ENCODE results near the gene AIM2. TPM values are rescaled to one million over a fixed set of nuclear protein-coding genes. Genes with fewer than 3 reads are reported as not detected.
A peak's percentile ranks its signal among the peaks of the same experiment; 100 is the strongest.

Gene AIM2
- polyA plus RNA-seq, 3 donors: 6.1 to 9.8 (median 9.0) TPM

- H3K4me3 Mint-ChIP-seq: no peak overlapping the region
Observed at GRCh38 chr1:159025043-159025442, 51.5 kb downstream of the AIM2 start.

GRCh38 chr1:159023723-159024122, 52.8 kb downstream of the AIM2 start:
- peaks cover 83 to 96% of the 10 kb centered on the region in 2 donors for H3K36me3 Mint-ChIP-seq
- H2AFZ ChIP-seq (ENCODE audit: insufficient read depth, low read depth, low read length, poor library complexity, severe bottlenecking): no peak overlapping the region
- peaks cover 0 to 9% of the 10 kb centered on the region in 2 donors for H3K4me1 ChIP-seq (ENCODE audit: control insufficient read depth in 1 of 2, insufficient read depth in 2 of 2, low read length in 2 of 2)
- intact Hi-C loops (cut with micrococcal nuclease): no loop called here
- H3K9ac ChIP-seq (ENCODE audit: insufficient read depth, low read length, poor library complexity, severe bottlenecking): no peak overlapping the region
- peaks cover 100% of the 10 kb centered on the region for H4K20me1 ChIP-seq (ENCODE audit: insufficient read depth, low read length)
- H3K27me3 Mint-ChIP-seq (ENCODE audit: low read depth in 3 of 3): no peaks in the 10 kb centered on the region
- DNase-seq: no peak
- no peak overlapping the region for H3K27ac ChIP-seq (ENCODE audit: low read depth in 1 of 2, low read length in 2 of 2)
- H3K9me3 Mint-ChIP-seq: peaks cover 0 to 4% (median 0%) of the 10 kb centered on the region in 7 donors
- peaks cover 41% of the 10 kb centered on the region for H3K4me1 Mint-ChIP-seq
- TF ChIP-seq CTCF (IDR thresholded peaks at IDR 0.05): no peak
- no peak overlapping the region for H3K4me2 ChIP-seq (replicated peaks; ENCODE audit: extremely low read depth, low read length, poor library complexity, severe bottlenecking)
- H3K36me3 ChIP-seq (replicated peaks in 1 of 2; ENCODE audit: control insufficient read depth in 1 of 2, insufficient read depth in 2 of 2, low read length in 2 of 2): peaks cover 62 to 91% of the 10 kb centered on the region in 2 donors
- no peak overlapping the region for H3K4me3 Mint-ChIP-seq
- H3K27ac Mint-ChIP-seq: no peak overlapping the region
- WGBS (ENCODE audit: insufficient coverage): 100% methylated on average over 2 of the region's 10 CpGs
- H3K79me2 ChIP-seq (ENCODE audit: insufficient read depth, low read length): peaks cover 97% of the 10 kb centered on the region
- H3K27me3 ChIP-seq (ENCODE audit: control insufficient read depth in 2 of 2, insufficient read depth in 2 of 2, low read length in 2 of 2): no peaks in the 10 kb centered on the region
- H3K9me3 ChIP-seq (replicated peaks in 1 of 2; ENCODE audit: control insufficient read depth in 1 of 2, insufficient read depth in 1 of 2, low read length in 2 of 2): no peaks in the 10 kb centered on the region
- H3K4me3 ChIP-seq (replicated peaks in 1 of 3; ENCODE audit: low read depth in 2 of 3, low read length in 3 of 3): no peak overlapping the region

More at GRCh38 chr1:159025043-159025442, 51.5 kb downstream of the AIM2 start:
- TF ChIP-seq CTCF (IDR thresholded peaks at IDR 0.05): no peak
- Histone ChIP-seq H3K9me3 (replicated peaks in 1 of 2; ENCODE audit: control insufficient read depth in 1 of 2, insufficient read depth in 1 of 2, low read length in 2 of 2) (no peaks in the 10 kb centered on the region), H3K27me3 (ENCODE audit: control insufficient read depth in 2 of 2, insufficient read depth in 2 of 2, low read length in 2 of 2) (no peaks in the 10 kb centered on the region), H2AFZ (ENCODE audit: insufficient read depth, low read depth, low read length, poor library complexity, severe bottlenecking) (no peak overlapping the region), H3K4me2 (replicated peaks; ENCODE audit: extremely low read depth, low read length, poor library complexity, severe bottlenecking) (no peak overlapping the region), H3K9ac (ENCODE audit: insufficient read depth, low read length, poor library complexity, severe bottlenecking) (no peak overlapping the region), H3K36me3 (replicated peaks in 1 of 2; ENCODE audit: control insufficient read depth in 1 of 2, insufficient read depth in 2 of 2, low read length in 2 of 2) (peaks cover 60 to 91% of the 10 kb centered on the region in 2 donors), H4K20me1 (ENCODE audit: insufficient read depth, low read length) (peaks cover 100% of the 10 kb centered on the region), H3K4me3 (replicated peaks in 1 of 3; ENCODE audit: low read depth in 2 of 3, low read length in 3 of 3) (no peak overlapping the region), H3K4me1 (ENCODE audit: control insufficient read depth in 1 of 2, insufficient read depth in 2 of 2, low read length in 2 of 2) (peaks cover 0 to 9% of the 10 kb centered on the region in 2 donors), H3K27ac (ENCODE audit: low read depth in 1 of 2, low read length in 2 of 2) (no peak overlapping the region), H3K79me2 (ENCODE audit: insufficient read depth, low read length) (peaks cover 97% of the 10 kb centered on the region)
- H3K27me3 Mint-ChIP-seq (ENCODE audit: low read depth in 3 of 3): no peaks in the 10 kb centered on the region
- peaks cover 42% of the 10 kb centered on the region for H3K4me1 Mint-ChIP-seq
- H3K27ac Mint-ChIP-seq: peak overlapping the region in 2 of 7 donors; percentile 61 to 70
- peaks cover 82 to 96% of the 10 kb centered on the region in 2 donors for H3K36me3 Mint-ChIP-seq
- DNase-seq: no peak
- H3K9me3 Mint-ChIP-seq: peaks cover 0 to 4% (median 0%) of the 10 kb centered on the region in 7 donors
- intact Hi-C loops (cut with micrococcal nuclease): no loop called here
- WGBS (ENCODE audit: insufficient coverage): 98% methylated on average over 4 of the region's 7 CpGs

Data from CD14-positive monocyte (primary cell).